CD4-positive, alpha-beta T cell treated with Interleukin-2 at 100 ng/mL for 4 hours (primary cell): ENCODE results near the gene APOE.
"Not testable (repeated sequence)": the region's sequence is repeated elsewhere in the genome, so short reads cannot be mapped to it uniquely, and the experiment has no call there.

Source experiments
- DNase-seq: peaks from one replicate; pipeline ENCODE4 v3.0.0-alpha.2; 2020; ENCODE audit warnings: low spot score

Gene APOE

DNA sequence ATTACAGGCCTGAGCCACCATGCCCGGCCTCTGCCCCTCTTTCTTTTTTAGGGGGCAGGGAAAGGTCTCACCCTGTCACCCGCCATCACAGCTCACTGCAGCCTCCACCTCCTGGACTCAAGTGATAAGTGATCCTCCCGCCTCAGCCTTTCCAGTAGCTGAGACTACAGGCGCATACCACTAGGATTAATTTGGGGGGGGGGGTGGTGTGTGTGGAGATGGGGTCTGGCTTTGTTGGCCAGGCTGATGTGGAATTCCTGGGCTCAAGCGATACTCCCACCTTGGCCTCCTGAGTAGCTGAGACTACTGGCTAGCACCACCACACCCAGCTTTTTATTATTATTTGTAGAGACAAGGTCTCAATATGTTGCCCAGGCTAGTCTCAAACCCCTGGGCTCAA, 4.2 kb downstream of the APOE start:
- no peak for DNase-seq

GRCh38 chr19:44911896-44912295, 6.3 kb downstream of the APOE start:
- not testable (repeated sequence) for DNase-seq

DNA sequence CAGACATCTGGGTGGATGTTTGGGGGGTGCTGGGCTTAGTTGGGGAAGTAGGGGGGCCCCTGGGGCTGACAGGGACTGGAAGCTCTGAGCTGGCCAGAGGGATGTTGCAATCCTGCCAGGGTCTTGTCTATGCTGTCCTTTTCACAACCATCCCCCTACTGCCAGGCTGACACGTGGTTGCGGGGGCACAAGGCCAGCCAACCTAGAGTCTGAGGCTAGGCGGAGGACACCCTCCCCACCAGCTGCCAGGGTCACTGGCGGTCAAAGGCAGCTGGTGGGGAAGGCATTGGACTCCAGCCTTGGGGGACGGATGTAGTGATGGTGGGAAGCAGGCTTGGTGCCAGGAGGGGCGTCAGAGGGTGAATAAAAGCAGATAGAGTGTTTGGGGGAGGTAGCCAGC, 7.3 kb downstream of the APOE start:
- DNase-seq, result no peak

GRCh38 chr19:44913512-44914432, 8.2 kb downstream of the APOE start:
- not testable (repeated sequence) for DNase-seq

GRCh38 chr19:44914433-44915206, 9.0 kb downstream of the APOE start, which contains the start of gene APOC1:
APOC1 (plus strand) TSS chr19:44914608; CDS start chr19:44914892, 284 bp downstream.
- DNase-seq, result peak; percentile 77

DNA sequence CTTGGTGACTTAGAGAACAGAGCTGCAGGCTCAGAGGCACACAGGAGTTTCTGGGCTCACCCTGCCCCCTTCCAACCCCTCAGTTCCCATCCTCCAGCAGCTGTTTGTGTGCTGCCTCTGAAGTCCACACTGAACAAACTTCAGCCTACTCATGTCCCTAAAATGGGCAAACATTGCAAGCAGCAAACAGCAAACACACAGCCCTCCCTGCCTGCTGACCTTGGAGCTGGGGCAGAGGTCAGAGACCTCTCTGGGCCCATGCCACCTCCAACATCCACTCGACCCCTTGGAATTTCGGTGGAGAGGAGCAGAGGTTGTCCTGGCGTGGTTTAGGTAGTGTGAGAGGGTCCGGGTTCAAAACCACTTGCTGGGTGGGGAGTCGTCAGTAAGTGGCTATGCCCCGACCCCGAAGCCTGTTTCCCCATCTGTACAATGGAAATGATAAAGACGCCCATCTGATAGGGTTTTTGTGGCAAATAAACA, 18.7 kb downstream of the APOE start:
- no peak for DNase-seq

DNA sequence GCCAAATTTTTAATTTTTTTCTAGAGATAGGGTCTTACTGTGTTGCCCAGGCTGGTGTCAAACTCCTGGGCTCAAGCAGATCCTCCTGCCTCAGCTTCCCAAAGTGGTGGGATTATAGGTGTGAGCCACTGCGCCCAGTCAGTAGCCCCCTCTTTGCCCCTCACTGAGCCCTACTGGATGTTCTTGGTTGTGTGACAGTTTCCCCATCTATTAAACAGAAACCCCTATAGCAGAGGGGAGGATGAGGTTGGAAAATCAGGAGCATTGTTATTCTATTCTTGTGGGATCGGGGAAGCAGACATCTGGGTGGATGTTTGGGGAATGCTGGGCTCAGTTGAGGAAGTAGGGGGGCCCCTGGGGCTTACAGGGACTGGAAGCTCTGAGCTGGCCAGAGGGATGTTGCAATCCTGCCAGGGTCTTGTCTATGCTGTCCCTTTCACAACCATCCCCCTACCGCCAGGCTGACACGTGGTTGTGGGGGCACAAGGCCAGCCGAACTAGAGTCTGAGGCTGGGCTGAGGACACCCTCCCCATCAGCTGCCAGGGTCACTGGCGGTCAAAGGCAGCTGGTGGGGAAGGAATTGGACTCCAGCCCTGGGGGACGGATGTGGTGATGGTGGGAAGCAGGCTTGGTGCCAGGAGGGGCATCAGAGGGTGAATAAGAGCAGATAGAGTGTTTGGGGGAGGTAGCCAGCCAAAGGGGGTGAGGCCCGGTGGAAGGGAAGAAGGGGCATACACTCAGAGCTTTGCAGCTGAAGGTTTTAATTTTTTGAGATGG, 19.7 kb downstream of the APOE start:
- DNase-seq, result no peak

DNA sequence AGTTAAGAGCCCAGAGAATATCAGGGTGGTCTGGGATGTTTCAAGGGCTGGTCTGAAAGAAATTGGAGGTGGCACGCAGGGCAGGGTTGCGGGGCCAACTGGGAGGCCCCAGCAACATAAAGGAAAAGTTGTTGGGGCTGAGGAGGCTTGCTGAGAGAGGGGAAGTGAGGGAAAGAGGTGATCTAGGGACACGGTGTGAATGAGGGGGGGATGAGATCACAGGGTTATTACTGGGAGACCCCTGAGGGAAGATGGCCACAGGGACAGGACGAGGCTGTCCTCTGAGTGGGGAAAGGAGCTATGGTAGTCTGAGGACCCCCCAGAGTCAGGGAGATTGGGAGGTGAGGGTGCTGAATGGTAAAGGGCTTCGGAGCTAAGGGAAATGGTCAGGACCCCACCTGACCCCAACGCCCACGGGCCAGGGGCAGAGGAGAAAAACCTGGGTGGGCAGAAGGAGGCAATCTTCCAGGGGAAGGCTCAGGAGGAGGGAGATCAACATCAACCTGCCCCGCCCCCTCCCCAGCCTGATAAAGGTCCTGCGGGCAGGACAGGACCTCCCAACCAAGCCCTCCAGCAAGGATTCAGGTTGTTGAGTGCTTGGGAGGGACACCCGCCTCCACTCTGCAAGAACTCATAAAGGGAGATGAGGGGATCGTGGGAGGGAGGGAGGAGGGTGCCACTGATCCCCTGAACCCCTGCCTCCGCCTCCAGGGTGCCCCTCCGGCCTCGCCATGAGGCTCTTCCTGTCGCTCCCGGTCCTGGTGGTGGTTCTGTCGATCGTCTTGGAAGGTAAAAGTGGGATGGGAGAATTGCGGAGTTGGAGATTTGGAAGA, 20.9 kb downstream of the APOE start:
- not testable (repeated sequence) for DNase-seq

DNA sequence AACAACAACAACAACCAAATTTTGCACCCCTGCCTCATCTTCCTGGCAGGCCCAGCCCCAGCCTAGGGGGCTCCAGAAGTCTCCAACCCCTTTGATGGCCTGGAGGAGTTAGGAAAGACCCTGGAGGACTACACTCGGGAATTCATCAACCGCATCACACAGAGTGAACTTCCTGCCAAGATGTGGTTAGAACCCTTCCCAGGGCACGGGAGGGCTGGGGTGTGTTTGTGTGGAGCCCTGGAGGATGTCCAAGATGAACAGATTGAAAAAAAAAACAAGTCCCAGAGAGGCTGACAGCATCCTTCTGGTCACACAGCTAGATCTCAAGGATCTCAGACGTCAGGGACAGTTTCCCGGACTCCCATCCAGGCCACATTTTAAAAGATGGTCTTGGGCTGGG, 22.1 kb downstream of the APOE start:
- DNase-seq, result no peak

DNA sequence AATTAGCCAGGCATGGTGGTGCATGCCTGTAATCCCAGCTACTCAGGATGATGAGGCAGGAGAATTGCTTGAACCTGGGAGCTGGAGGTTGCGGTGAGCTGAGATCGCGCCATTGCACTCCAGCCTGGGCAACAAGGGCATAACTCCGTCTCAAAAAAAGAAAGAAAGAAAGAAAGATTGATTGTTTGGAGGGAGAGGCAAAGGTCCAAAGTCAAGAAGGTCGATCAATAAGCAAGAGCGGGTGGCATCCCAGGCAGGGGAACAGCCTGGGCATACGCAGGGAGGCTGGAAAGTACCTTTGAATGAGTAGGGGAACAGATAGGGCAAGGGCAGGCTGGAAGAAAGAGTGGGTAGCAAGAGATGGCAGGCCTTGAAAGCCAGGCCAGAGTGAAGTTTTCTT, 24.5 kb downstream of the APOE start:
- no peak for DNase-seq

DNA sequence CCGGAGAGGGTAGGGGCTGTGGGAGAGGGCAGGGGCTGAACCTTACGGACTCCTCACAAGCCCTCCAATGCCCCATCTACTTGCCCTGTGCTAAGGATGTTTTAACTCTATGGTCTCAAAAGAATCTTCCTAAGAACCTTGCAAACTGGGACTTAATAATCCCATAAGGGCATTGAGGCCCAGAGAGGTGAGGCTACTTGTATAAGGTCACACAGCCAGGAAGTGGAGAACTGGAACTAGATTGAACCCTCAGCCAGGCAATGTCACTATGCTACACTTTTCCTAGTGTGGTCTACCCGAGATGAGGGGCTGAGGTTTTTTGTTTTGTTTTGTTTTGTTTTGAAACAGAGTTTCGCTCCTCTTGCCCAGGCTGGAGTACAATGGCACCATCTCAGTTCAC, 25.9 kb downstream of the APOE start:
- no peak for DNase-seq

DNA sequence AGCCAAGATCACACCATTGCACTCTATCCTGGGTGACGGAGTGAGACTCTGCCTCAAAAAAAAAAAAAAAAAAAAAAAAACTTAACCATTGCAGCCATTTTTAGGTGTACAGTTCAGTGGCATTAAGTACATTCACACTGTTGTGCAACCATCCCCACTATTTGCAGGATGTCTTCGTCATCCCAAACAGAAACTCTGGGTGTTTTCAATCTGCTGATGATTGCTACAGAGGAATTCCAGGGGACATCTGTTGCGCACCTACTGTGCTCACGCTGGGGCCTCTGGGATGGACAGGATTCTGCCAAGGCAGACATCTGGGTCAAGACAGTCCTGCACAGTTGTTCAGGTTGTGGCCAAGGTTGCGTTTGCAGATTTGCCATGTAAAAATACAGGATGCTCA, 34.1 kb downstream of the APOE start:
- DNase-seq, result no peak

- DNase-seq, result no peak
These were observed 36.5 kb downstream of the APOE start, which contains the start of gene APOC4 for GRCh38 chr19:44942067-44942571. APOC4 (plus strand) TSS chr19:44942237; CDS start chr19:44942278, 41 bp downstream.

GRCh38 chr19:44943801-44944249, 38.2 kb downstream of the APOE start:
- DNase-seq, result no peak

DNA sequence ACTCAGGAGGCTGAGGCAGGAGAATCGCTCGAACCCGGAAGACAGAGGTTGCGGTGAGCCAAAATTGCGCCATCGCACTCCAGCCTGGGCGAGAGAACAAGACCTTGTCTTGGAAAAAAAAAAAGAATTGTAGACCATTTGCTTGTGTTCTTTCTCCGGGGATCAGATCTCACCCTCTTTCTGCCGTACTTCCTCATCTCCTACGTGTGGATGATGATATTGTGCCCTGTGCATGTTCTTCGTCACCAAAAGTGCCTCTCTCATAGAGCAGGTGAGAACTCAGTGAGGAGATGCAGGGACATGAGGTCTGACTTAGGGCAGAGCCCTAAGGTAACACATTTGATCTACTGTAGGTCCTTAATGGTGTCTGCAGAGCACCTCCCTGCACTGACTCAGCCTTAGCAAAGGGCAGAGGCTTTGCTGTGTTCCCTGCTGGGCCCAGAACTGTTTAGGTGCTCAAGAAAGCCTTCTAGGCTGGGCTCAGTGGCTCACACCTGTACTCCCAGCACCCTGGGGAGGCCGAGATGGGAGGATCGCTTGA, 41.5 kb downstream of the APOE start:
- no peak for DNase-seq

- no peak for DNase-seq
These were observed 42.6 kb downstream of the APOE start for GRCh38 chr19:44948237-44948636.

- DNase-seq, result no peak
These were observed 43.3 kb downstream of the APOE start for GRCh38 chr19:44948763-44949374.

DNA sequence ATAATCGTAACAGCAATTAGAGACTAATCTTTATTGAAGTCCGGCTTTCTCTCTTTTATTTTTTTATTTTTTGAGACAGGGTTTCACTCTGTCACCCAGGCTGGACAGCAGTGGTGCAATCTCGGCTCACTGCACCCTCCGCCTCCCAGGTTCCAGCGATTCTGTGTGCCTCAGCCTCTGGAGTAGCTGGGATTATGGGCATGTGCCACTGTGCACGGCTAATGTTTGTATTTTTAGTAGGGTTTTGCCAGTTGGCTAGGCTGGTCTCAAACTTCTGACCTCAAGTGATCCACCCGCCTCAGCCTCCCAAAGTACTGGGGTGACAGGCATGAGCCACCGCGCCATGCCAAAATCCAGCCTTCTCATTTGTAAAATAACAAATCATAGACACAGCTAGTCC, 44.0 kb downstream of the APOE start:
- no peak for DNase-seq

DNA sequence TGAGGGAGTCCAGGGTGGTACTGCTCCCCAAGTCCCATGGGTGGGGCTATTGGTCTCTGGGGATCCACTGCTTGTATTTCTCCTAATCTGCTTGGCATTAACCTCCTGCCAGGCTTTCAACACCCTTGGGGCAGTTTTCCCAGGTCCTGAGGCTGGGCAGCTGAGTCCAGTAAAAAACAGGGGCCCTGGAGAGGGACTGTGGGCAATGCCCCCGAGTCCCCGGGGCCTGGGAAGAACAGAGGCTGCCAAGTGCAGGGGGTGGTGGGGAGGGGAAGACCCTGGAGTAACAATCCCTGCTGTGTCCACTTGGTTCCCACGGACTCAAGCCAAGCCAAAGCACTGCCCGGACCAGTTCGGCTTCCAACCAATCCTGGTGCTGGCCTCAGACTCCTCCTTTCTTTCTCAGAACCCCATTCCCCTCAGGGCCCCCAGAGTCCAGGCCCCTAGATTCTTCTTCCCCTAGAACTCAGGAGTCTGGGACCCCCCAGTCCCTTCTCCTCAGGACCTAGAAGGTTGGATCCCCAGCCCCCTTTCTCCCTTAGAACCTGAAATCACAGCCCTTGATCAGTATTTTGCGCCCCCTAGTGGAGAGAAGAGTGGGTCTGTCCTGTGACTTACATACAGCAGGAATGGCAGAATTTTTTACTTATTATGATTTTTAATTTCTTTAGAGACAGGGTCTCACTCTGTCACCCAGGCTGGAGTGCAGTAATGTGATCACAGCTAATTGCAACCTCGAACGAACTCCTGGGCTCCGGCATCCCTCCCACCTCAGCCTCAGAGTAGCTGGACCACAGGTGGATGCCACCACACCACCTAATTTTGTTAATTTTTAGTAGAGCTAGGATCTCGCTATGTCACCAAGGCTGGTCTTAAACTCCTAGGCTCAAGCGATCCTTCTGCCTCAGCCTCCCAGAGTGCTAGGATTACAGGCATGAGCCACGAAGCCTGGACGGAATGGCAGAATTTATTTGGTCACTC, 45.9 kb downstream of the APOE start:
- peak; percentile 82 for DNase-seq
